HG03039 (cell line): ENCODE results near the gene SBK2.
"Not testable (repeated sequence)": the region's sequence is repeated elsewhere in the genome, so short reads cannot be mapped to it uniquely, and the experiment has no call there.

ENCODE experiments used
- ATAC-seq: cut with Tn5 transposase; IDR thresholded peaks from one replicate; pipeline ENCODE4 v1.9.1; 2021; ENCODE audit warnings: mild to moderate bottlenecking, moderate library complexity; ENCODE audit not compliant: unreplicated experiment

Gene SBK2

DNA sequence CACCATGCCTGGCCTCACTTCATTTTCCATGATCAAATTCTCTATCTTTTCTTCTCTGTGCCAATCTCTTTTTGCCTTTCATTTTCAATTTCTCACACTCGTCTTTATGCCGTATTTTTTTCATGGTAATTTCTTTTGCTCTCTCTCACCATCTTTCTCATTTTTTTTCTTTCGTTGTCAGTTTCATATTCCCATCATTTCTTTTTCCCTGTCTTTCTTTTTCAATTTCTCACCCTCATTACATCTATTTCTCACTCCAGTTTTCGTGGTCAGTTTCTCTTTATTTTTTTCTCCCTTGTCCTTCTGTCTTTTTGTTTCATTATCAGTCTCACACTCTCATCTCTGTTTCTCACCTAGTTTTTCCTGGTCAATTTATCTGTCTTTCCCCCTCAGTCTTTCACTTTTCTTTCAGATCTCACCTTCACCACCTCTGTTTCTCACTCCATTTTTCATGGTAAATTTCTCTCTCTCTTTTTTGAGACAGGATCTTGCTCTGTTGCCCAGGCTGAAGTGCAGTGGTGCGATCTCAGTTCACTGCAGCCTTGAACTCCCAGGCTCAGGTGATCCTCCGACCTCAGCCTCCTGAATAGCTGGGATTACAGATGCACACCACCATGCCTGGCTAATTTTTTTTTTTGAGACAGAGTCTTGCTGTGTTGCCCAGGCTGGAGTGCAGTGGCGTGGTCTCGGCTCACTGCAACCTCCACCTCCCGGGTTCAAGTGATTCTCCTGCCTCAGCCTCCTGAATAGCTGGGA is 34.6 kb downstream of the SBK2 start:
- ATAC-seq, result no peak

- no peak for ATAC-seq
Measured at GRCh38 chr19:55500368-55500952, 36.5 kb downstream of the SBK2 start.

GRCh38 chr19:55498246-55498840 is 38.6 kb downstream of the SBK2 start:
- ATAC-seq, result no peak

DNA sequence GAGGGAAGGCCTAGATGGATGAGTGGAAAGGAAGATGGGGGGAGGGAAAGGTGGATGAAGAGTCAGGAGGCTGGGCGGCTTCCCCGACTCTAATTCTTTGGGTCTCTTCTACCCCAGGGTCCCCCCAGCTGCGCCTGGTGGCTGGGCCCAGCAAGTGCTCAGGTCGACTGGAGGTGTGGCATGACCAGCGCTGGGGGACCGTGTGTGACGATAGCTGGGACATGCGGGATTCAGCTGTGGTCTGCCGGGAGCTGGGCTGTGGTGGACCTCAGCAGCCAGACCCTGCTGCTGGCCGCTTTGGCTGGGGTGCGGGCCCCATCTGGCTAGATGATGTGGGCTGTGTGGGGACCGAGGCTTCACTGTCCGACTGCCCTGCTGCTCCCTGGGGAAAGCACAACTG is 39.2 kb downstream of the SBK2 start:
- no peak for ATAC-seq

DNA sequence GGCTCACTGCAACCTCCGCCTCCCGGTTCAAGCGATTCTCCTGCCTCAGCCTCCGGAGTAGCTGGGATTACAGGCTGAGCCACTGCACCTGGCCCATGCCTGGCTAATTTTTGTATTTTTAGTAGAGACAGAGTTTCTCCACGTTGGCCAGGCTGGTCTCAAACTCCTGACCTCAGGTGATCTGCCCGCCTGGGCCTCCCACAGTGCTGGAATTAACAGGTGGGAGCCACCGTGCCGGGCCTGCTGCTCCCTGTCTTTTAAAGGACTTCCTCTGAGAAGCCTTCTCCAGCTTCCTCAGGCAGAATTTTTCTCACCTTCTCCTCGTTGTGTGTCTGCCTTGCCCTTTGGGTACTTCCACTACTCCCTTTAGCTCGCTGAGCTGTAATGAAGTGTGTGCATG is 40.1 kb downstream of the SBK2 start:
- ATAC-seq, result not testable (repeated sequence)

- no peak for ATAC-seq
Measured at GRCh38 chr19:55495646-55496349, 41.1 kb downstream of the SBK2 start.

GRCh38 chr19:55494172-55494761 is 42.7 kb downstream of the SBK2 start:
- ATAC-seq, result no peak

DNA sequence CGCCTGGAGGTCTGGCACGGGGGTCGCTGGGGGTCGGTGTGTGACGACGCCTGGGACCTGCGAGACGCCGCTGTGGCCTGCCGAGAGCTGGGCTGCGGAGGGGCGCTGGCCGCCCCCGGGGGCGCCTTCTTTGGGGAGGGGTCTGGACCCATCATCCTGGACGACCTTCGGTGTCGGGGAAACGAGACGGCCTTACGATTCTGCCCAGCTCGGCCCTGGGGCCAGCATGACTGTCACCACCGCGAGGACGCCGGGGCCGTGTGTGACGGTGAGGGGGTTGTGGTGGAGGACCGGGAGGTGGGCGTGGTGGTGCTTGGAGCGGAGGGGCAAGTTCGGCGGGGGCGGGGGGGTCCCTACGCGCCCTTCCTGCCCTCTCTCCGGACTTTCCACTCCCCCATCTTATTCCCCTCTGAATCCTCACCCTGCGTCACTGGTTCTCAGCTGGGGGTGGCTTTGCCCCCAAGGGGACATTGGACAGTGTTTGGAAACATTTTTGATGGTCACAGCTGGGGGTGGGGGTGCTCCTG is 43.2 kb downstream of the SBK2 start:
- ATAC-seq, result no peak

DNA sequence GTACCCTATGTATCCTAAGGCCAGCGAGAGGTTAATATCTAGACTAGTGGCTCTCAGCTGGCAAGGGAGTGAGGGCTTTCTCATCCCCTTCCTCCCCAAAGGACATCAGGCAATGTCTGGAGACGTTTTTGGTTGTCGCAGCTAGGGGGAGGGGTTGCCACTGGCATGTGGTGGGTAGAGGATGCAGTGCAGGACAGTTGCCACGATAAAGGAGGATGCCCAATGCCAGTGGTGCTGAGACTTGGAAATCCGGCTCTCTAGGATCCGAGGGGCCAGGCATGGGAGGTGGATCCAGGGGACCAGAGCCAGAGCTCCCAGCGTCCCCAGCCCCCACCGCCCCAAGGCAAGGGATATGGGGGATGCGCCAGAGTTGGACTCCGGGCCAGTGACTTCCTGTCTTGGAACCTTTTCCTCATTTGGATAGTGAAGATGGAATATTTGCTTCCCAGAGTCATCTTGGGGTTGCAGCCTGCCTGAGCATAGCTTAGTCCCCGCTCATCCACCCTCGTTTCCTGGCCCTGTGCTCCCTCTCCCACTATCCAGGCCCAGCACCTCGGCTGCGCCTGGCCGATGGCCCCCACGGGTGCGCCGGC is 43.8 kb downstream of the SBK2 start:
- no peak for ATAC-seq

GRCh38 chr19:55492362-55492944 is 44.5 kb downstream of the SBK2 start:
- no peak for ATAC-seq

DNA sequence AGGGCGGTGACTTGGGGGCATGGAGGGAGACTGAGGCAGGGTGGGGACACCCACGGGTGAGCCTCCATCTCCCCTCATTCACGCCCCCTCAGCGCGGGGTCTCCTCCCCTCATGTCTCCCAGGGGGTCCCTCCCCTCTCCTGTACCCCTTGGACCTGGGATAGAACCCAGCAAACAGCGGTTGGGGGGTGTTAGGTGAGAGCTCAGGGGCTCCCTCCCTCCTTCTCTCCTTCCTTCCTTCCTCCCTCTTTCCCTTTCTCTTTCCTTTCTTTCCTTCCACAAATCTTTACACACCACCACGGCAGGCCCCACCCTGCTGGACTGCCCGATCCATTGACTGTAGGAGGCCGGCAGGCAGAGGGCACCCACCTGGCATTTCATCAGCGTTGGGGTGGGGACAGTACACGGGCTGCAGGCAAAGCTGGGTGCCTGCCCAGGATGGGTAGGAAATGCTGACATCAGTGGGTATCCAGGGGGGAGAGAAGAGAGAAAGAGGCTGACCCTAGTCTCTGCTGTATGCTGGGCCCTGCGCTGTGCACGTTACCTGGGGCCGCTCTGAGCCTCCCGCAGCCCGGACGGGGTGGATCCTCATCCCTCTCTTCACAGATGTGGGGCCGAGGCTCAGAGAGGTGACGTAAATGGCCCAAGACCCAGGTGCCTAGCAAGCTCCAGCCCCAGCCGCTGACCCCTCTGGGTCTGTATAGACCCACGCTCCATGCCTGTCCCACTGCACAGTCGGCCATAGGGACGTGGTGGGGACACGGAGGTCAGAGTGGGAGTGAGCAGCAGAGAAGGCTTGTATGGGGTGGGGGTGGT is 45.2 kb downstream of the SBK2 start:
- ATAC-seq, result no peak

DNA sequence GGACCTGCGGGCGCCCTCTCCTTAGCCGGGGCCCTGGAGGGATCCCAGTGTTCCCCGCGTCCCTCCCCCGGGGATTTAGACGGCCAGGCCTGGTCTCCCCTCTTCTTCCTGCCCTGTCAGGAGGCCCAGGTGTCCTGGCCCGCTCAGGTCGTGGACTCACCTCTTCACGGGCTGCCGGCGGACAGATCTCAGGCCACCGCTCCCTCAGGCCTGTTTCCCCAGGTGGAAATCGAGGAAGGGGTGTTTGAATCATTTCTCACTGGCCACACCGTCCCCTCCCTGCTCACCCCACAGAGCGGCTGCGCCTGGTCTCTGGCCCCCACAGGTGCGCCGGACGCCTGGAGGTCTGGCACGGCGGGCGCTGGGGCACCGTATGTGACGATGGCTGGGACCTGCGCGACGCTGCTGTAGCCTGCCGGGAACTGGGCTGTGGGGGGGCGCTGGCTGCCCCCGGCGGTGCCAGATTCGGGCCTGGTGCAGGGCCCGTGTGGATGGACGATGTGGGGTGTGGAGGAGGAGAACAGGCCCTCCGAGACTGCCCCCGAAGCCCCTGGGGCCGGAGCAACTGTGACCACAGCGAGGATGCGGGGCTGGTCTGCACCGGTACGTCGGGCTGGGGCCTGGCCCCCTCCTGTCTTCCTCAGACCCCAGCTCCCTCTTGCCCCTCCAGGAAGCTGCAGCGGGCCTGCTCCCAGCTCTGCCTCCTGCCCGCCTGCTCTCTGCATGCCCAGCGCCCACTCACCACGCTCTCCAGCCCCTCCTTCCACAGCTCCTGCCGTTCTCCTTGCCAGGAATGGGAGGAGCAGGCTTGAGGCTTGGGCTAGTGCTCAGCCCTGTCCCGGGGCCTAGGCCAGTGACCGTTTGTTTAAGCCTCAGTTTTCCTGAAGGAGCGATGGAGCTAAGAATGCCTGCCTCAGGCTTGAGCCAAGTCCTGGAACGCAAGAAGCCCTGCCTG is 46.2 kb downstream of the SBK2 start:
- ATAC-seq, result no peak

GRCh38 chr19:55489711-55490477 is 47.0 kb downstream of the SBK2 start:
- ATAC-seq, result no peak

- no peak for ATAC-seq
Measured at GRCh38 chr19:55488986-55489710, 47.8 kb downstream of the SBK2 start.

- no peak for ATAC-seq
Measured at GRCh38 chr19:55487924-55488687, 48.8 kb downstream of the SBK2 start, which contains the start of gene SSC5D. TSS of gene SSC5D (plus strand) at chr19:55488436. CDS start at chr19:55488590, 154 bp downstream.
